ENCODE results near the gene CHIA. TPM values are rescaled to one million over a fixed set of nuclear protein-coding genes. Genes with fewer than 3 reads are reported as not detected.

CHIA gene
- total and polyA plus RNA-seq, 9 of the 15 experiments (the other 6 are each of a cell fraction or from before 2014, with no cell fraction given), result not detected

DNA sequence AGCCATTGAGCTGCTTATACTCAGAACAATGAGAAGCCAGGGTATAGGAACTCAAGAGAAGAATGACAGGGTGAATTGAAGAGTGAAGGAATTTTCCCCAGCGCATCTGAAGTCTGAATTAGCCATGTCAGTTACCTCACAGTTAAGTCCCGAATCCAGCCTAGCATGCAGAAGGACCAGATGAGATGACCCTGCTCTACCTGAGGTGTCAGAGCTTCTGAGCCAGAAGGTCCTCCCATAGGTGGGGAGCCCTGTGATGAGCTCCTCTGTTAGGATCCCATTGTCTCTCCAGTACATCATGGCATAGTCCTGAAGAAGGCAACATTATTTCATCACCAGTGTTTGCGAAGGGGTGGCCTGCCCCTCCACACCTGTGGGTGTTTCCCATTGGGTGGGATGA, 68.7 kb downstream of the CHIA start:
- in situ Hi-C loops (cut with MboI), result no loop called here
- Histone ChIP-seq H3K9me3 (replicated peaks; ENCODE audit: control insufficient read depth, insufficient read depth, low read depth, low read length) (no peaks in the 10 kb centered on the region), H3K9me1 (ENCODE audit: control insufficient read depth, insufficient read depth, low read length) (no peaks in the 10 kb centered on the region), H2AFZ (ENCODE audit: low read depth, low read length) (no peak overlapping the region), H3K27ac (ENCODE audit: extremely low read depth, low read depth, low read length) (no peak overlapping the region), H3K27me3 (ENCODE audit: control insufficient read depth in 2 of 2, insufficient read depth in 2 of 2, low read length in 2 of 2) (peaks cover 5% of the 10 kb centered on the region in 2 experiments; a peak in 4 of 5 replicates), H3K4me1 (replicated peaks in 1 of 2; ENCODE audit: control insufficient read depth in 2 of 2, insufficient read depth in 2 of 2, low read length in 2 of 2) (no peaks in the 10 kb centered on the region), H3K79me2 (ENCODE audit: control insufficient read depth, insufficient read depth, low read length) (no peaks in the 10 kb centered on the region), H3K36me3 (ENCODE audit: control insufficient read depth, insufficient read depth, low read length) (no peaks in the 10 kb centered on the region), H3K4me3 (no peak overlapping the region), H3K9ac (ENCODE audit: insufficient read depth in 1 of 2, low read depth in 2 of 2, low read length in 2 of 2) (no peak overlapping the region), H4K20me1 (replicated peaks; ENCODE audit: control insufficient read depth, insufficient read depth, low read length) (no peaks in the 10 kb centered on the region), H3K4me2 (ENCODE audit: insufficient read depth, low read length) (no peak overlapping the region)
- ChIA-PET POLR2A (no interaction called here), CTCF (ENCODE audit: low intra/inter-chr PET ratio) (no interaction called here)
- intact Hi-C loops (cut with micrococcal nuclease), result no loop called here
- BruUV-seq (replicated peaks), result no TSS peak
- TF ChIP-seq YY1 (IDR thresholded peaks at IDR 0.05; ENCODE audit: borderline replicate concordance in 1 of 3, control insufficient read depth in 1 of 3, extremely low read depth in 1 of 3, insufficient read depth in 3 of 3, insufficient read length in 1 of 3, insufficient replicate concordance in 2 of 3, low read depth in 1 of 3, low read length in 2 of 3) (no peak), RFX1 (IDR thresholded peaks at IDR 0.05) (no peak), CLOCK (CRISPR knock-in tag; IDR thresholded peaks at IDR 0.05; ENCODE audit: borderline replicate concordance) (no peak), ZNF239 (CRISPR knock-in tag; IDR thresholded peaks at IDR 0.05) (no peak), KLF6 (CRISPR knock-in tag; IDR thresholded peaks at IDR 0.05; ENCODE audit: borderline replicate concordance) (no peak), TEAD1 (CRISPR knock-in tag; IDR thresholded peaks at IDR 0.05) (no peak), ZNF41 (CRISPR knock-in tag; conservative IDR thresholded peaks at IDR 0.05) (no peak), IRF2 (CRISPR knock-in tag; IDR thresholded peaks at IDR 0.05) (no peak)
- TF ChIP-seq, protein P1, sequence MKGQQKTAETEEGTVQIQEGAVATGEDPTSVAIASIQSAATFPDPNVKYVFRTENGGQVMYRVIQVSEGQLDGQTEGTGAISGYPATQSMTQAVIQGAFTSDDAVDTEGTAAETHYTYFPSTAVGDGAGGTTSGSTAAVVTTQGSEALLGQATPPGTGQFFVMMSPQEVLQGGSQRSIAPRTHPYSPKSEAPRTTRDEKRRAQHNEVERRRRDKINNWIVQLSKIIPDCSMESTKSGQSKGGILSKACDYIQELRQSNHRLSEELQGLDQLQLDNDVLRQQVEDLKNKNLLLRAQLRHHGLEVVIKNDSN (CRISPR knock-in tag; IDR thresholded peaks at IDR 0.05), result no peak
- TF ChIP-seq, protein P2, sequence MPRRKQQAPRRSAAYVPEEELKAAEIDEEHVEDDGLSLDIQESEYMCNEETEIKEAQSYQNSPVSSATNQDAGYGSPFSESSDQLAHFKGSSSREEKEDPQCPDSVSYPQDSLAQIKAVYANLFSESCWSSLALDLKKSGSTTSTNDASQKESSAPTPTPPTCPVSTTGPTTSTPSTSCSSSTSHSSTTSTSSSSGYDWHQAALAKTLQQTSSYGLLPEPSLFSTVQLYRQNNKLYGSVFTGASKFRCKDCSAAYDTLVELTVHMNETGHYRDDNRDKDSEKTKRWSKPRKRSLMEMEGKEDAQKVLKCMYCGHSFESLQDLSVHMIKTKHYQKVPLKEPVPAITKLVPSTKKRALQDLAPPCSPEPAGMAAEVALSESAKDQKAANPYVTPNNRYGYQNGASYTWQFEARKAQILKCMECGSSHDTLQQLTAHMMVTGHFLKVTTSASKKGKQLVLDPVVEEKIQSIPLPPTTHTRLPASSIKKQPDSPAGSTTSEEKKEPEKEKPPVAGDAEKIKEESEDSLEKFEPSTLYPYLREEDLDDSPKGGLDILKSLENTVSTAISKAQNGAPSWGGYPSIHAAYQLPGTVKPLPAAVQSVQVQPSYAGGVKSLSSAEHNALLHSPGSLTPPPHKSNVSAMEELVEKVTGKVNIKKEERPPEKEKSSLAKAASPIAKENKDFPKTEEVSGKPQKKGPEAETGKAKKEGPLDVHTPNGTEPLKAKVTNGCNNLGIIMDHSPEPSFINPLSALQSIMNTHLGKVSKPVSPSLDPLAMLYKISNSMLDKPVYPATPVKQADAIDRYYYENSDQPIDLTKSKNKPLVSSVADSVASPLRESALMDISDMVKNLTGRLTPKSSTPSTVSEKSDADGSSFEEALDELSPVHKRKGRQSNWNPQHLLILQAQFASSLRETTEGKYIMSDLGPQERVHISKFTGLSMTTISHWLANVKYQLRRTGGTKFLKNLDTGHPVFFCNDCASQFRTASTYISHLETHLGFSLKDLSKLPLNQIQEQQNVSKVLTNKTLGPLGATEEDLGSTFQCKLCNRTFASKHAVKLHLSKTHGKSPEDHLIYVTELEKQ (CRISPR knock-in tag; IDR thresholded peaks at IDR 0.05), result no peak
- TF ChIP-seq, protein P3, sequence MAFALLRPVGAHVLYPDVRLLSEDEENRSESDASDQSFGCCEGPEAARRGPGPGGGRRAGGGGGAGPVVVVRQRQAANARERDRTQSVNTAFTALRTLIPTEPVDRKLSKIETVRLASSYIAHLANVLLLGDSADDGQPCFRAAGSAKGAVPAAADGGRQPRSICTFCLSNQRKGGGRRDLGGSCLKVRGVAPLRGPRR (CRISPR knock-in tag; IDR thresholded peaks at IDR 0.05), result no peak
- no peak for FAIRE-seq
- WGBS (ENCODE audit: insufficient coverage, low coverage, missing lambda C conversion rate), result 0% methylated on average over 3 of the region's 3 CpGs
- no peak for ATAC-seq
- DNase-seq (ENCODE audit: extremely low read depth in 1 of 4, low spot score in 3 of 4), result no peak
